OCI-M2 (cell line): ENCODE measurements around the gene SYNE2.
"Not testable (repeated sequence)": the region's sequence is repeated elsewhere in the genome, so short reads cannot be mapped to it uniquely, and the experiment has no call there.

Source experiments
- DNase-seq: peaks from one replicate; lab custom pipeline; 2025; ENCODE audit not compliant: unreplicated experiment; lab: John Stamatoyannopoulos, UW

Gene SYNE2

DNA sequence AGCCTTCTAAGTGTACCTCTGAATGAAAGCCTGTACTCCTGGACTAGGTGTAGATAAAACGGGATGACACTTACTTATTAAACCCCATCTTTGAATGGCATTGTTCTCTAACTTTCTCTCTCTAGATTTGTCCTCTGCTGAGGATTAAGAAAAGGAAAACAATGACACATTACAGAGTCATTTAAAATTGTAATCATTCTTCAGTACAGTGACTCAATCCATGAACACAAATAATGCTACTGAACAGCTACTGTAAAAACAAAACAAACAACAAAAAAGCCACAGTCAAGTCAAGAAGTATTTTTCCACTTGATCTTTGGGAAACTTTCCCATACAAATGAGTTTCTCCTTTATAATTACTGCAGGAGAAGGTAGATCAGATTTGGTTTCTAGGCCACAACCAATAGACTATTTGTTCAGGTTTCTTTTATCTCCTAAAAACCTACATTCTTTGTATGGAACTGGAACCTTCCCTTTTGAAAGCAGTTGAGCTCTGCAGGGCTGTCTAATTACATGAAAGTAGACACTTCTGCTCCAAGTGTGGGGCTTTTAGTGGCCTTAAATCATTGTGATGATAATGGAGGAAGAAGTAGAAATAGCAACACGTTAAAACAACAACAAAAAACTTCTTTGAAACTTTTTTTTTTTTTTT is 222.3 kb downstream of the SYNE2 start:
- DNase-seq = no peak

DNA sequence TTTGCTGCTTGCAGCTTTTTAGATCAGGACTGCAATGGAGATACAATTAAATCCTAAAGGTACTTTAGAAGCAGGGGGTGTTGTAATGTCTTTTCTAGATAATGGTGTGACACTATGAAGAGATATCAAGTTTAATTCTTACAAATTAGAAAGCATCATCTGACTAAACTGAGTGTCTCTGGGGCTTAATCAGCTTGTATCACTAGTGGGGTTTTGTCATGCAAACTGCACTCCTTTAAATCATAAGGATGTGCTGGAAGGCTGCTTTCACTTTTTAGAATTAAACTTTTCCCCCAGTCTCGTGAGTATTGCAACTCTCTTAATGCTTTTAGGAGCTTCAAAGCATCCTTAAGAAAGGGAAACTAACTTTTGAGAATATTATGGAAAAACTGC is 222.8 kb downstream of the SYNE2 start:
- no peak for DNase-seq

DNA sequence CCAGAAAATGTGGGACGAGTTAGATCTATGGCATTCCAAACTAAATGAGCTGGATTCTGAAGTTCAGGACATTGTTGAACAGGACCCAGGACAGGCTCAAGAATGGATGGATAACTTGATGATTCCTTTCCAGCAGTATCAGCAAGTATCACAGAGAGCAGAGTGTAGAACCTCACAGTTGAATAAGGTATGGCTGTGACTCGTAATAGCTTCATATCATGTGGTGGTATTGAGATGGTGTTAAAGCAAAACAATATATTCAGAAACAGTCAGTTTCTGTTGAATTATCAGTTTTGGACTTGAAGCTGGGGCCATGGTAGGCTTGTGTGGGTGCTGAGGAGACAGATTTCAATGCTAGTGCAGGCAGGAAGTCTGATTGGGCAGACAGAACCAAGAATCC is 227.6 kb downstream of the SYNE2 start:
- DNase-seq = no peak

DNA sequence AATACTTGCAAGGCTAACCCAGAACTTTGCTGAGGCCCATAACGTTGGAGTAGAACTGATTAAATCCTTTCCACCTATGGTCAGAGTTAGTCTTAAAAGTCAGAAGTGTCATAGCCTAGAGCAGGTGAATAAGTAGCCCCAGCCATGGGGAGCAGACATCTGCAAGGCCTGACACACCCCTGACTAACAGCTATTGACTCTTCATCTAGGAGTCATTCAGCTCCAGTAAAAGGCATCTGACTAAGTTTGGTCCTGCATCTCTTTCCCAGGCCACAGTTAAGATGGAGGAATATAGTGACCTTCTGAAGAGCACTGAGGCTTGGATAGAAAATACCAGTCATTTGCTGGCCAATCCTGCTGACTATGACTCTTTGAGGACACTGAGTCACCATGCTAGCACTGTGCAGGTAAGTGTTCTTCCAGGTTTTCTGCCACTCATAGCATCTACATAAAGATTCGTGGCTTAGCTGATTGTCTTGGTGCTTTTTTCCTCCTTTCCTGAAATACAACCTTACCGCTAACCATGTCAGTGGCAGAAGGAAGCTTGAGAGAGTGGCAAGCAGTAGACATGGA is 228.5 kb downstream of the SYNE2 start:
- DNase-seq = no peak

DNA sequence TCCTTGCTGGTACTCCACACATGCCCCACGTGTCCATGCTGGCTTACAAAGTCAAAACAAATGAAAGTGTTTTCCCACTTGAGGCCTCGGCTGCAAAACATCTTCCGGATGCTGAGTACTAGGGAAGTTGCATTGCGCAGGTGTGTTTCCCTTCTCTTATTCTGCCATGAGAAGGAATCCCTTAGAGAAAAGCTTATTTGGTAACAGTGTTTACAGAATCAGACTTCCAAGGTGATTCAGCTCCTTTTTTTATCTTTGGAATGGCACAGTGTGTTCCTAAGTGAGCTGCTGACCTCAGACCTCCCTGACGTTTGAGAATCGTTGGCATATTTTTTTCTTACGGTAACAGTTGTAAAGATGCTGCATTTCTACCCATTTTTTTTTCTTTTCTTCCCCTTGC is 230.0 kb downstream of the SYNE2 start:
- no peak for DNase-seq

DNA sequence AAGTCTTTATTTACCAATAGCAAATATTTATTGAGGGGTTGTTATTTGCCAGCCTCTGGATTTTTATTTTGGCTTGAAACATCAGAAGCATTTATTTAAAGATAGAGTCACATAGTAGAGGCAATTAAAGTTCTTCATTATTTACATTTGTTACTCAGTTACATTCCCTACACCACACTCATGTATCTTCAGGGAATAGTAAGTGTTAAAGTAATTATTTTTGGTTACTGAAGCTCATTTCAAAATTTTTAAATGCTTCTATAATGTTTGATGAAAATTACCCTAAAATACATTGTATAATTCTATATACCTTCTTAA is 235.8 kb downstream of the SYNE2 start:
- no peak for DNase-seq

DNA sequence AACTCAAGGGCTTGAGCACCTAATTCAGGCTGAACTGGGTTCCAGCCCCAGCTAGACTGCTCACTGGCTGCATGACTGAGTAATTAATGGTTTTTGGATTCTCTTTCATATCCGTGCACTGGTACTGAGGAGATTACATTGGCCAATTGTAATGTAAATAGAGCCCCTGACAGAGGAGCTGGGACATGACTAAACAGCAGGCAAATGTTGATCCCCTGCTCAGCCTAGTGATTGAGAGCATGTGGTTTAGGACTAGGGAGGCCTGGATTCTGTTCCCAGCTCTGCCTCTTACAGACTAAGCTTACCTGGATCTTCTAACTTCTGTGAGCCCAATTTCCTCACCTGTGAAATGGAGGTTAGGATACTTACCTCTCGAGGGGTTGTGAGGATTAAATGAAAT is 237.1 kb downstream of the SYNE2 start:
- DNase-seq = no peak

DNA sequence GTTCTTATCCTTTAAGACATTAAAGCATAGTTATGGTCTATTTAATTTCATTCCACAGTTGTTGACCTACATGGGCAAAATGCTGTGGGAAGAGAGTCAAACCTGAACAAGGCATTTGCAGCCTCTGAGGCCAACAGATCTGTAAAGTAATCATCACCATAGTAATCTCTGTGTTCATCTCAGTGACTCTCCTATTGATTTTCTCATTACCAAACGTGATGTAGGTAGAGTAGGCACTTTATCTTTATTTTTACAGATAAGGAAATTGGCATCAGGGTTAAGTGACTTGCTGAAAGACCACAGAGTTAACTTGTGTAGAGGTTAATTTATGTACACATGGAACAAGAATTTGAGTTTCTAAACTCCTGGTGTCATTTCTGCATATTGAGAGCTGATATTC is 238.4 kb downstream of the SYNE2 start:
- no peak for DNase-seq

DNA sequence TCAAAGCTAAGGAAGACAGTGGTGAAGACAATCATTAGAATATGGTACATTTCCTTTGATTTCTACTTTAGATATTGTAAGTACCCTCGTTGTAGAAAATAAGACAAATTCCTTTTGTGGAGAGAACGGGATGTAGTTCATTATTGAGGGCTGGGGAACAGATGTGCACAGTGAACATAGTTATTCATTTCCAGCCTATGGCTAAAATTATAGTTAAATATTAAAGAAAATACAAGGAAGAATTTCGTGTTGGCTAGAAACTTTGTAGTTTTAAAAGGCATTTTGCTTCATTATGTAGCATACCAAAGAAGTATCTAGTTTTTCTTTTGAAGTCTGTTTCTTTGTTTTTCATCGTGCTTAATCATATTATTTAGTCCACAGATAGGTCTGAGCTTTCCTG is 239.5 kb downstream of the SYNE2 start:
- no peak for DNase-seq

DNA sequence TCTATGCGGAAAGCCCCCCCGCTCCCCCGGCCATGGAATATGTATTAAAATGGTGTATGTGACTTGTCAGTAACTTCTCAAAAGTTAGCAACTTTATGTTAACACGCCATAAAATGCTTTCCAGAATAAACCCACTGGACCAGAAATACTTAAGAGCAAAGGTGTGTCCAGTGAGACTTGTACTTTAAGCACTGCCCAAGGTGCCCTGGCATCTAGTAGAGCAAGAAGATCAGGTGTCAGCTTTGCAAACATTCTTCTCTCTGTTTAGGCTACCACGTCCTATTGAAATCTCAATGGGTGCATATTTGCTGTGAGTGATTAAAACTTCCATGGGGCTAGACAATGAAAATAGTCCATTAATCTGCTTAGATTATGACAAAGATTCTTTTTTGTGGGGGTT is 240.1 kb downstream of the SYNE2 start:
- DNase-seq = no peak

DNA sequence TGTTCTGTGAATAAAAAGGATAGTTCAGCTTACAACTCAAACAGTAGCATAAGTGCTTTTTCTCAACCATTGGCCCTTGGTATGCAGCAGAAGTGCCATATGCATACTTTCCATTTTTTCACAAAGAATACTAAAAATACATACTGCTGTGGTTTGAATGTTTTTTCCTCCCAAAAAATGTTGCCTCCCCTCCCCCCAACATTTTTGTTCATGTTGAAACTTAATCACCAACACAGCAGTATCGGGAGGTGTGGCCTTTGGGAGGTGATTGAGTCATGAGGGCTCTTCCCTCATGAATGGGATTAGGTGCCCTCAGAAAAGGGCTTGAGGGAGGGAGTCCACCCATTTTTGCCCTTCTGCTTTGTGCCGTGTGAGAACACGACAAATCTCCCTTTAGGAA is 242.8 kb downstream of the SYNE2 start:
- no peak for DNase-seq

DNA sequence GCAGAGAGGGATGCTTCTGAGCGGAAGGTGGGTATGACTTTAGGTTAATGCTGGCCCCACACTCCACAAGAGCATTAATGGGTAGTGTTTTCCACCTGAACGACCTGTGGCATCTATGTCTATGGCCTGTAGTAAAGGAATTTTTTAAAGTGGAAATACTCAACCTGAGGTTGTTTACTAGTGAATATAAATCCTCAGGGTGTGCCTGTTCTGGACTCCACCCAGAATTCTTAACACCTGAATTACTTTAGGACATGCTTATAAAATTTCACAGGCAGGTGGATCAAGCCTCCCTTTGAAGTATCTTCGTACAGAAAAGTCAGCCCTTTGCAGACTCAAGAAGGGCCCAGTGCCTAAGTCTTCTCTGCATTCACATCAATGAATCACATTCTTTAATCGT is 245.3 kb downstream of the SYNE2 start:
- DNase-seq = no peak

DNA sequence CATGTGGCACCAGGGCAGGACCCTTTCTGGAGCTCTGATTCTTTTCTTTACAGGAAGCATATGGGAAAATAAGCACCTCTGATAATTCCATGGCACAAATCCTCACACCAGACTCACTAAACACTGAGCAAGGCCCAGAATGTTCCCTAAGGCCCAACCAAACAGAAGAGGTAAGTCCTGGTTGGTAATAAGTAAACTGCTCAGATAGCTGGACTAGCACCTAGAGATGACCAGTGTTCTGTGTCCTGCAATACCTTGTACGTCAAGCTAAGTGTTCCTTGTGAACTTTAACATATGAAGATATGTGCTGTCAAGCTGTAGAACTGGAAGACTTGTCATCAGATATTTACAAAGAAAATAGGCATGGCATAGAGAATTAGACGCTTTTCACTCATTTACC is 254.6 kb downstream of the SYNE2 start:
- no peak for DNase-seq

DNA sequence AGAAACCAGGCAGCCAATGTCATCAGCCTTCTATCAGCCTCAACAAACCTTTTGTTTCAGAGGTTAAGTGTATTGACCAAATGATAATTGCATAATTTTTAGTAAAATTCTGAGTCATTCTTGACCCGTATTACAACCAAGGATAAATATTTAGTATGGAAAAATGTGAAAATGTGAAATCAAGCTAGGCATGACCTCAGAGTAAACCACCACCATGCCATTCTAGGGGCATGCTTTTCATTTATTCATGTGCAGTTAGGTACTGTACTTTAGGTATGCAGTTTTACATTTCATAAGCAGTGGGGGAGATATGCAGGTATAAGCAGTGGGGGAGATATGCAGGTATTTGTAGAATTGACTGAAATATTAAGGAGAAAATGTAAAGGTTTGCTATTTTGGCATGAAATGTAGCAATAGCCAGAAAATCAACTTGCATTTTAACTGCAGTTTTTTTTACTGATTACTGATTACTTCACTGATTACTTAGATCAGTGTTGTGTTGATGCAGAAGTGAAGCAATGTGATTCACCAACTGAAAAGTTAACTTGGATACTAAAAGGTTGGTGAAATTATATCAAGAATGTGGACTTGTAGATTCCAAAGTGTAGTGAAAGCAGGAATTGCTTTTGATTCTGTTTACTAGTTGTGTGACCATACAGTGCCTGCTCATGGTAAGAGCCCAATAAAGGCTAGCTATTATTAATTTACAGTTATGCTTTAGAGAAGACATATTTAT is 257.2 kb downstream of the SYNE2 start:
- DNase-seq = no peak

DNA sequence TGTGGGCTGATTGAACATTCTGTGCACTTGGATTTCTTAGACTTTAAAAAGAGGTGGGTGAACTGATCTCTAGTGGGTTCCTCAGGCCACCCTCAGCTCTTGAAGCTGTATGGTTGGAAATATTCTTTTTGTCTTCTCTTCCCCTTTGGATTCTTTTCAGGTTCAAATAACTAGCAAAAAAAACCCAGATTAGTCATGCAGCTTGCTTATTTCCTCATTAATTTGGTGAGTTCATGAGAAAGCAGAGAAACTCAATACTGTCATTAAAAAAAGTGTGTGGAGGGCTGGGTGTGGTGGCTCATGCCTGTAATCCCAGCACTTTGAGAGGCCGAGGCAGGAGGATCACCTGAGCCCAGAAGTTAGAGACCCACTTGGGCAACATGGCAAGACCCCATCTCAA is 258.0 kb downstream of the SYNE2 start:
- no peak for DNase-seq

DNA sequence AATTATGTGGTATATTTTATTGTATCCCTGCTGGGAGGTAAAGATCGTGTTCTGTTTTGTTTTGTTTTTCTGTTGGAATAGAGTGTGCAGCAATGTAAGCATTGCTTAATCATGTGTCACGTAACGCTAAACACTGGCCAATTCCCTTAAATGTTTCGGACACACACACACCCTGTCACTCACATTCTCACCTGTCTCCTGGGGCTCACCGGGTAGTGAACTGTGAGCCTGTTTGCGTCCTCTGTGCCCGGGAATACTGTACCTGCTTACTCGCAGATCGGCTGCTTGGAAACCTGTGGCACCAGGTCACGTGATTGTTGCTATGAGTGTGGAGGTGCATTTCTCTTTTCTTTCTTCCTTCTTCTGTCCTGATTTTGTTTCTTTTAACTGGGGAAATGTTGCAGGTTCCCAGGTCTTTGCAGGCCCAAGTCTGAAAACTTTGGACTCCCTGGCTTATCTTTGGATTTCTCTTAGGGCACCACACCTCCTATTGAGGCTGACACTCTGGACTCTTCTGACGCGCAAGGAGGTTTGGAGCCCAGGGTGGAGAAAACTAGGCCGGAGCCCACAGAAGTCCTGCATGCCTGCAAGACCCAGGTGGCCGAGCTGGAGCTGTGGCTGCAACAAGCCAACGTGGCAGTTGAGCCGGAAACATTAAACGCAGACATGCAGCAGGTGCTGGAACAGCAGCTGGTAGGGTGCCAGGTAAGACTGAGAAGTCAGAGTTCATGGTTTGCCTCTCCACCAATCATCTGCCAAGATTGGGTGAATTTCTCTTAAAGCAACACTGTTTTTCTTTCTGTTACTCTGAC is 260.3 kb downstream of the SYNE2 start:
- DNase-seq = no peak

DNA sequence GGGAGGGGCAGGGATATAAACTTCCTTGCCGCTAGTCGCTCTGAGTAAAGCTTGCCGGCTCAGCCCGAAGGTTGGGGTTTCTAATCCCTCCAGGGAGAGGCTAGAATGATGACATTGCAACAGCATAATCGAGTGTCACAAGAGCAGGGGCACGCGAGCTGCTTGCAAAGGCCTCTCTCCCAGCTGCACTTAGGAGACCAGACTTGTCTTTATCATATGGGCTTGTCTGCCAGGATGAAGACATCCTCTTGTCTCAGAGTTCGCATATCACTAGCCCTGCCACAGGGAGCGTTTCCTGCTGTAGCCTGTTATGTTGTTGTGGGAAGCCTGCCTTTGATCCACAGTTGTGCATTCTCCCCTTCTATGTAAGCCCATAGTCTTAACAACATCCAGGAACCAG is 261.4 kb downstream of the SYNE2 start:
- no peak for DNase-seq

DNA sequence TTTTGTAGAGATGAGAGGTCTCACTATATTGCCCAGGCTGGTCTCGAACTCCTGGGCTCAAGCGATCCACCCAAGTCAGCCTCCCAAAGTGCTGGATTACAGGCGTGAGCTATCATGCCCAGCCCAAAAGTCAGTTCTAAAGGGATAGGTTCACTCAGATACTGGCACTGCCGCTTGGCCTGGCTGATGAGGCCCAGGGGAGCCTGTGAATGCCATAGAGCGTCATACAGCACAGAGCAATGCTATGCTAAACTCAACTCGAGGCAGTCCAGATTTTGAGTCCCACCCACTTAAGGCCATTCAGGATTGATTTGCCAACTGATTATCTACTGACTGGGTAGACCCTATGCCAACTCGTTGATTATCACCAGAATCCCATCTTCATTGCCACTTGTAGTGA is 262.0 kb downstream of the SYNE2 start:
- DNase-seq = no peak

DNA sequence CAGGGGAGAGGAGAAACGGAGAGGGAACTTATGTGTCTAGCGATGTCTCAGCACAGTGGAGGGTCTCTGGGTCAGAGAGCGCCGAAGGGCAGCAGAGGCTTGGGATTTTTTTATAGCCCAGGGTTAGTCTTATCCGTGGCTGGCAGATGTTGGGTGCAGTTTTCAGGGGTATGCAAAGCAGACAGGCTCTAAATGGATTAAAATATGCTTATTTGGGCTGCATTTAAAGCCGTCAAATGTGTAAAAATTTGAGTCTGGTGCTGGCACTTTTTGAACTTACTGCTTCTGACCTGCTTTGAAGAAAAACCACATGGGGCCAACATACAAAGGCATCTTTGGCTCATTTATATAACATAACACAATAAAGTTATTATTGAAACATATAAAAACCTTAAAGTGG is 262.6 kb downstream of the SYNE2 start:
- no peak for DNase-seq

DNA sequence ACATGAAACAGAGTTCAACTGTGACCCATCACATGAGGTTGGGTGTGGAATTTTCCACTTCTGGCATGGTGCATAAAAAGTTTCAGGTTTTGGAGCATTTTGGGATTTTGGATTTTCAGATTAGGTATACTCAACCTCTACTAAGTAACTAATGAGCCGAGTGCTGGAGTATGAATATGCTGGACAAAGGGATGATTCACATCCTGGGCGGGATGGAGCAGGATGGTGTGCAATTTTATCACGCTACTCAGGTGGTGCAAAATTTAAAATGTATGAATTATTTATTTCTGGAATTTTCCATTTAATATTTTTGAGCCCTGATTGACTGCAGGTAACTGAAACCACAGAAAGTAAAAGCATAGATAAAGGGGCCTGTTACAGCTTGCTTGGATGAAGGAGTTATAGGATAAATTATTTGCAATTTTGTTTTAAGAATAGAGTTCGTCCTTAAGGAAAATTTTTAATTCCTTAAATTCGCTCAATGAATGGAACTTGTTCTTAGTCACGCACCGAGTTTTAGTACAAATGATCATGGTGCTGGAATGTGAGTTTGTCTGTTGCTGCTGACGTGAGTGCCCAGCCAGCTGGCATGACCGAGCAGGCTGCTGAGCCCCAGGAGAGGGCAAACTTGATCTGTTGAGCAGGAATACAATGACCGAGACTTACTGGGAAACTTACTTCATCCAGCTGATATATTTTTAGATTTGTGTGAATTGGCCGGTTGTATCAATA is 265.0 kb downstream of the SYNE2 start:
- DNase-seq = no peak

DNA sequence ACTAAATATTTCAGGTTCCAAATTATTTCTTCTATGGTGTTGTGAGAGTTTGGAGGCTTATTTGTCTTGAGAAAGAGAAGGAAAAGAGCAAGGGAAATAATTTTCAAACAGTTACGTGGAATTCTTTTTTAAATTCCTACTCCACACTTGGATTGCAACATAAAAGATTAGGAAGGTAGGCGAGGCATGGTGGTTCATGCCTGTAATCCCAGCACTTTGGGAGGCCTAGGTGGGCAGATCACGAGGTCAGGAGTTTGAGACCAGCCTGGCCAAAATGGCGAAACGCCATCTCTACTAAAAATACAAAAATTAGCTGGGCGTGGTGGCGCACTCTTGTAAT is 265.6 kb downstream of the SYNE2 start:
- DNase-seq = not testable (repeated sequence)
